OCI-LY7 (cell line): Measurements from ENCODE around the gene CAMSAP2. TPM values are rescaled to one million over a fixed set of nuclear protein-coding genes. Genes with fewer than 3 reads are reported as not detected.

ENCODE experiments used
- BruUV-seq: library from RNA; stranded (reverse); fragments of 400-500 nt; replicated peaks from 2 replicates; lab custom pipeline; 2021; lab: Mats Ljungman, UMichigan
- CTCF ChIA-PET: fragments of 300-600 bp; sonication (Branson Sonifier 250); formaldehyde crosslinking; loops from one replicate; lab custom pipeline; 2022; ENCODE audit warnings: antibody characterized with exemption; ENCODE audit not compliant: unreplicated experiment; lab: Charles Lee
- POLR2A ChIA-PET: fragments of 300-600 bp; sonication (Branson Sonifier 250); formaldehyde crosslinking; loops from one replicate; lab custom pipeline; 2022; ENCODE audit warnings: antibody characterized with exemption; lab: Charles Lee
- DNase-seq: peaks from one replicate; pipeline ENCODE4 v3.0.0-alpha.2; 2015; ENCODE audit warnings: low spot score
- H2AFZ ChIP-seq: fragments of 200-600 bp; sonication (generic), shearing (Covaris generic); 2 replicates; pipeline ENCODE4 v1.6.1; 2014; ENCODE audit warnings: mild to moderate bottlenecking, antibody characterized with exemption, low read length, moderate library complexity
- H3K27ac ChIP-seq: fragments of 200-600 bp; sonication (generic); 2 replicates; pipeline ENCODE4 v1.5.1; 2014; ENCODE audit warnings: mixed run types, low read depth, mild to moderate bottlenecking, moderate library complexity, low read length, inconsistent platforms; ENCODE audit not compliant: poor library complexity, severe bottlenecking
- H3K36me3 ChIP-seq: fragments of 200-600 bp; sonication (generic); 2 replicates; pipeline ENCODE4 v1.6.1; 2014; ENCODE audit warnings: mild to moderate bottlenecking, antibody characterized with exemption, low read length, moderate library complexity, mixed read lengths; ENCODE audit not compliant: insufficient read depth
- H3K4me1 ChIP-seq: fragments of 200-600 bp; sonication (generic); 2 replicates; pipeline ENCODE4 v1.5.1; 2014; ENCODE audit warnings: mild to moderate bottlenecking, low read length; ENCODE audit not compliant: insufficient read depth, poor library complexity, severe bottlenecking
- H3K4me2 ChIP-seq: fragments of 200-600 bp; sonication (generic); 2 replicates; pipeline ENCODE4 v1.6.1; 2014; ENCODE audit warnings: mild to moderate bottlenecking, low read length
- H3K4me3 ChIP-seq: fragments of 200-600 bp; sonication (generic); 2 replicates; pipeline ENCODE4 v1.5.1; 2014; ENCODE audit warnings: mild to moderate bottlenecking, low read depth, low read length; ENCODE audit not compliant: poor library complexity, severe bottlenecking
- H3K79me2 ChIP-seq: fragments of 200-600 bp; sonication (generic); 2 replicates; pipeline ENCODE4 v1.6.1; 2016; ENCODE audit warnings: low read depth, mild to moderate bottlenecking, low read length, moderate library complexity, mixed read lengths; ENCODE audit not compliant: insufficient read depth
- H3K9me2 ChIP-seq: fragments of 200-600 bp; sonication (generic); 2 replicates; pipeline ENCODE4 v1.6.1; 2016; ENCODE audit warnings: mild to moderate bottlenecking, low read length, mixed read lengths; ENCODE audit not compliant: insufficient read depth
- H3K9me3 ChIP-seq: fragments of 200-600 bp; sonication (generic); 2 replicates; pipeline ENCODE4 v1.6.1; 2014; ENCODE audit warnings: mild to moderate bottlenecking, mixed run types, low read length, mixed read lengths
- H4K20me1 ChIP-seq: fragments of 200-600 bp; sonication (generic); 2 replicates; pipeline ENCODE4 v1.6.1; 2014; ENCODE audit warnings: mild to moderate bottlenecking, antibody characterized with exemption, low read length, moderate library complexity, mixed read lengths; ENCODE audit not compliant: insufficient read depth
- EZH2phosphoT487 ChIP-seq: fragments of 200-600 bp; sonication (generic); IDR thresholded peaks from 2 replicates; pipeline ENCODE4 v1.6.1; 2018; ENCODE audit warnings: low read depth, borderline replicate concordance, mild to moderate bottlenecking, mixed run types, antibody characterized with exemption, low read length, moderate library complexity, mixed read lengths
- intact Hi-C: fragments of 100-400 bp; cut with micrococcal nuclease; formaldehyde crosslinking; loops from one replicate; pipeline ENCODE4 v1.10.0; 2022; ENCODE audit not compliant: unreplicated experiment
- total RNA-seq, 2 experiments: library from RNA; depleted of rRNA in 1 of 2; stranded (reverse); fragments of >200 nt in 1 of 2; shearing (Covaris generic) in 1 of 2; gene quantifications; 2 replicates each; pipeline ENCODE4 v1.2.3, GENCODE V29; 2014 to 2022
- TF ChIP-seq, protein P1 (sequence below): fragments of 200-600 bp; sonication (generic); conservative IDR thresholded peaks from 2 replicates; pipeline ENCODE4 v1.5.1; 2014; ENCODE audit warnings: mild to moderate bottlenecking, antibody characterized with exemption, low read length, moderate library complexity, mixed read lengths

The CAMSAP2 gene
- total RNA-seq, 2 experiments from 2014 or later, result 9.2 to 14.9 TPM

DNA sequence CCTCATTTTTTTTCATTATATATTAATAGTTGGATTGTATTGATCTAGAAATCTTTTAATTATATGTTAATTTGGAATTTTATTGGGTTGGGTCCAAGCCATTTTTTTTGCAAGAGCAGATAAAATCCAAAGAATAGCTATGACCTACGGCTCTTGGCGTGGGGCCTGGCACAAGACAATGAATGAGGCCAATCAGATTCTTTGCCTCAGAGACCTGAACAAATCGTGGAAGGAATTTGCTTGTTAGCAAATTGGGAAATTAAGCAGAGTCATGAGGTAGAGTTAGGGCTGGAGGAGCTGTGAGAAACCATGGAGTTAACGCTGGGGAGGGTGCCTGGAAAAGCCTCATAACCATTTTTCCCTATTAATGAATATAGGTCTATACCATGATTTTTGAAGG is 40.1 kb downstream of the CAMSAP2 start:
- BruUV-seq, result no TSS peak
- Histone ChIP-seq H3K27ac (no peak overlapping the region), H3K79me2 (no peaks in the 10 kb centered on the region), H3K9me3 (peaks cover 8% of the 10 kb centered on the region; the same call in 1 of the 2 replicates), H4K20me1 (no peaks in the 10 kb centered on the region), H3K4me3 (no peak overlapping the region), H3K36me3 (peaks cover 40% of the 10 kb centered on the region), H2AFZ (no peak overlapping the region), H3K9me2 (no peaks in the 10 kb centered on the region), H3K4me2 (no peak overlapping the region), H3K4me1 (peaks cover 7% of the 10 kb centered on the region)
- ChIA-PET CTCF (no interaction called here), POLR2A (no interaction called here)
- TF ChIP-seq EZH2phosphoT487, result no peak
- TF ChIP-seq, protein P1, sequence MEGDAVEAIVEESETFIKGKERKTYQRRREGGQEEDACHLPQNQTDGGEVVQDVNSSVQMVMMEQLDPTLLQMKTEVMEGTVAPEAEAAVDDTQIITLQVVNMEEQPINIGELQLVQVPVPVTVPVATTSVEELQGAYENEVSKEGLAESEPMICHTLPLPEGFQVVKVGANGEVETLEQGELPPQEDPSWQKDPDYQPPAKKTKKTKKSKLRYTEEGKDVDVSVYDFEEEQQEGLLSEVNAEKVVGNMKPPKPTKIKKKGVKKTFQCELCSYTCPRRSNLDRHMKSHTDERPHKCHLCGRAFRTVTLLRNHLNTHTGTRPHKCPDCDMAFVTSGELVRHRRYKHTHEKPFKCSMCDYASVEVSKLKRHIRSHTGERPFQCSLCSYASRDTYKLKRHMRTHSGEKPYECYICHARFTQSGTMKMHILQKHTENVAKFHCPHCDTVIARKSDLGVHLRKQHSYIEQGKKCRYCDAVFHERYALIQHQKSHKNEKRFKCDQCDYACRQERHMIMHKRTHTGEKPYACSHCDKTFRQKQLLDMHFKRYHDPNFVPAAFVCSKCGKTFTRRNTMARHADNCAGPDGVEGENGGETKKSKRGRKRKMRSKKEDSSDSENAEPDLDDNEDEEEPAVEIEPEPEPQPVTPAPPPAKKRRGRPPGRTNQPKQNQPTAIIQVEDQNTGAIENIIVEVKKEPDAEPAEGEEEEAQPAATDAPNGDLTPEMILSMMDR, result no peak
- intact Hi-C loops, result no loop called here
- DNase-seq, result no peak

DNA sequence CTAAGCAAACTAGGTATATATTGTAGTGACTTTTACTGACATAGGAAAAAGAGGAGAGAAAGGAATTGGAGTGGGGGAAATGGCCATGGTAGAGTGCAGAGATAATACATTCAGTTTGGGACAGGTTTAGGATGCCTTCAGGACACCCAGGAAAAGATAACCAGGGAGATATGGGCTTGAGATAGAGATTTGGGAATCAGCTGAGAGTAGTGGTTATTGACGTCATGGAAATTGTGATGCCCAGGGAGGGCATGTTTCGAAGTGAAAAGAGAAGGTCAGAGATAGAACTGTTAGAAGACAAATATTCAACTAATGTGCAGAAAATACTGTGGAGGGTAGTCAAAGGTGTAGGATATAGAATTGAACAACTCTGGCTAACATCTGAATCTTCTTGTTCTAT is 40.6 kb downstream of the CAMSAP2 start:
- BruUV-seq, result no TSS peak
- H3K9me3 ChIP-seq, result peaks cover 8% of the 10 kb centered on the region; the same call in 1 of the 2 replicates
- no peaks in the 10 kb centered on the region for H3K79me2 ChIP-seq
- H3K36me3 ChIP-seq, result peaks cover 42% of the 10 kb centered on the region
- no peak overlapping the region for H3K27ac ChIP-seq
- TF ChIP-seq EZH2phosphoT487, result no peak
- TF ChIP-seq, protein P1, result no peak
- H3K4me3 ChIP-seq, result no peak overlapping the region
- DNase-seq, result no peak
- peaks cover 7% of the 10 kb centered on the region for H3K4me1 ChIP-seq
- CTCF ChIA-PET, result no interaction called here
- POLR2A ChIA-PET, result no interaction called here
- intact Hi-C loops, result no loop called here
- H3K4me2 ChIP-seq, result no peak overlapping the region
- H2AFZ ChIP-seq, result no peak overlapping the region
- H4K20me1 ChIP-seq, result no peaks in the 10 kb centered on the region
- no peaks in the 10 kb centered on the region for H3K9me2 ChIP-seq

DNA sequence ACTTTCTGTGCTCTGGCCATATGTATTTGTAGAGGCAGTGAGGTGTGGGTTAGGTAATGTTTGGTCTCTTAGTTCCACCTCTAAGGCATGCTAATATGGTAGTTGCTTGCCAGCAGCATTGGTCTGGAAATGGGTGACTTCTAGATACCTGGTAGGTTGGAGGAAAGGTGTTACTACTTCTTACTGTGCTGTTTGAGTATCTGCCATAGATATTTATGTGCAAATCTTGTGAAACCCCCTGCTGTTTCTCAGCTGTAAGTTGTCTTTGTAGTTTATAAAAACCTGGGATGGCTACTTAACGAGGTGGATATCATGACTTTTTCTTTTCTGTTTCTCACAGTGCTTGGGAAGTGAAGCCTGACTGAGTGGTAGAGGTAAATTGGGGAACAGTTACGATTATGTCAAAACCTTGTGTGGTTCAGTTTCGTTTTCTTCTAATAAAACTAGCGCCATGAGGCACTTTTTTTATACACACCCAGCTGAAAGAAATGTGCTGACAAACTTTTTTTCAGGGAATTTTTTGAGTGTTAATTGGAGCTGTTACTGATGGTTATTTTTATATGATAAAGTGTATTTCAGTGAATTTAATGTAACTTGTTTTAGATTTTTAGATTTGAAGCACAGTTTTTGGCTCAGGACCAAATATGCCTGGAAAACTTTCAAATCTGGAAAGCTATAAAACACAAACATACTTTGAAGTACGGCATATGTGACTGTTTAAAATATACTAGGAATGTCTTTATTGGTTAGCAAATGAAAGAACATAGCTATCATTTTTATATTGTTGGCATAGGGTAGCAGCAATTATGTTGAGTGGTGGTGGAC is 42.1 kb downstream of the CAMSAP2 start:
- ChIA-PET CTCF (no interaction called here), POLR2A (interaction anchor here (0.7 to 1.2 kb wide), 5 partner anchors 8 to 153 kb away, joined by 3 to 5 read pairs (median 4); no protein-coding TSS in a partner anchor)
- H3K4me3 ChIP-seq, result no peak overlapping the region
- H4K20me1 ChIP-seq, result no peaks in the 10 kb centered on the region
- no peaks in the 10 kb centered on the region for H3K79me2 ChIP-seq
- H3K36me3 ChIP-seq, result peaks cover 42% of the 10 kb centered on the region
- H2AFZ ChIP-seq, result no peak overlapping the region
- no peak for DNase-seq
- peaks cover 8% of the 10 kb centered on the region; the same call in 1 of the 2 replicates for H3K9me3 ChIP-seq
- intact Hi-C loops, result no loop called here
- no peak for TF ChIP-seq EZH2phosphoT487
- TF ChIP-seq, protein P1, result no peak
- no peak overlapping the region for H3K27ac ChIP-seq
- no peaks in the 10 kb centered on the region for H3K9me2 ChIP-seq
- H3K4me1 ChIP-seq, result peaks cover 7% of the 10 kb centered on the region
- no peak overlapping the region for H3K4me2 ChIP-seq
- BruUV-seq, result no TSS peak
